GM20000 (cell line): ENCODE results near the gene CTBP1.

Experiments
- DNase-seq: peaks from one replicate; pipeline ENCODE4 v3.0.0; 2012; ENCODE audit warnings: low spot score
- TF ChIP-seq, protein P1 (sequence below): IDR thresholded peaks from 2 replicates; pipeline ENCODE4 v1.5.1; 2012; ENCODE audit warnings: mild to moderate bottlenecking, control low read depth; ENCODE audit errors: extremely low read depth, missing control alignments

Gene CTBP1

GRCh38 chr4:1226144-1226481 lies 22.8 kb downstream of the CTBP1 start:
- no peak for DNase-seq
- TF ChIP-seq, protein P1, sequence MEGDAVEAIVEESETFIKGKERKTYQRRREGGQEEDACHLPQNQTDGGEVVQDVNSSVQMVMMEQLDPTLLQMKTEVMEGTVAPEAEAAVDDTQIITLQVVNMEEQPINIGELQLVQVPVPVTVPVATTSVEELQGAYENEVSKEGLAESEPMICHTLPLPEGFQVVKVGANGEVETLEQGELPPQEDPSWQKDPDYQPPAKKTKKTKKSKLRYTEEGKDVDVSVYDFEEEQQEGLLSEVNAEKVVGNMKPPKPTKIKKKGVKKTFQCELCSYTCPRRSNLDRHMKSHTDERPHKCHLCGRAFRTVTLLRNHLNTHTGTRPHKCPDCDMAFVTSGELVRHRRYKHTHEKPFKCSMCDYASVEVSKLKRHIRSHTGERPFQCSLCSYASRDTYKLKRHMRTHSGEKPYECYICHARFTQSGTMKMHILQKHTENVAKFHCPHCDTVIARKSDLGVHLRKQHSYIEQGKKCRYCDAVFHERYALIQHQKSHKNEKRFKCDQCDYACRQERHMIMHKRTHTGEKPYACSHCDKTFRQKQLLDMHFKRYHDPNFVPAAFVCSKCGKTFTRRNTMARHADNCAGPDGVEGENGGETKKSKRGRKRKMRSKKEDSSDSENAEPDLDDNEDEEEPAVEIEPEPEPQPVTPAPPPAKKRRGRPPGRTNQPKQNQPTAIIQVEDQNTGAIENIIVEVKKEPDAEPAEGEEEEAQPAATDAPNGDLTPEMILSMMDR: no peak

DNA sequence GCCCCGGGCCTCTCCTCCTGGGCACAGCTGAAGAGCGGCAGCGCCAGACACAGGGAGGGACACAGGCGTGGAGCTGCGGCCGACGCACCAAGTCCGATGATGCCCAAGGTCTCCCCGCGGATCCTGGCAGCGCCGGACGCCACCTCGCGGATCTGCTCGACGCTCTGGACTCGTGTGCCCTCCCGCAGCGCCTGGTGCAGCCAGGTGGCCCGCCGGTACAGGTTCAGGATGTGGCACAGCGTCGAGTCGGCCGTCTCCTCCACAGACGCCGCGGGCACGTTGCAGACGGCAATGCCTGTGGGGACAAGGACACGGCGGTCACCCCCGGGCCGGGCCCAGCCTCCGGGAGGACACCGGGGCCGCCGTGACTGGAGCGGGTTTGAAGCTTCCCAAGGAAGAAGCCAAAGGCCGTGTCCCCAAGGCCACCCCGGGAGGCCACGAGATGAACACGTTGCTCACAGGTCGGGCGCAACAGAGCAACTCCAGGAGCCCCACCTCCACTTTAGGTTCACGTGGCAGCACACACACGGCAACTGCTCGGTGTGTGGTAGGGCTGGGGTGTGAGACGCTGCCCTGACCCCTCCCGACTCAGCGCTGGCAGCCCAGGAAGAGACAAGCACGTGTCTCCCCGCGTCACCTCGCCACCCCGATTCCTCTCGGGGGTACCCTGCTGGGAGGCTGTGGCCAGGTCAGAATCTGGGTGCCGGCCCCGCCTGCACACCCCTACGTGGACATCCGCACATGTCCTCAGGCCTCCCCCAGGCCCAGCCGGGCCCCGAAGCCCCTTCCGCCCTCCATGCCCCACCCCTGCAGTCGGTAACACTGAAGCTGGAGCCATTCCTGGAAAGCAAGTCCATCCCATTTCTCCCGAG lies 23.4 kb downstream of the CTBP1 start:
- DNase-seq: no peak
- TF ChIP-seq, protein P1: no peak

DNA sequence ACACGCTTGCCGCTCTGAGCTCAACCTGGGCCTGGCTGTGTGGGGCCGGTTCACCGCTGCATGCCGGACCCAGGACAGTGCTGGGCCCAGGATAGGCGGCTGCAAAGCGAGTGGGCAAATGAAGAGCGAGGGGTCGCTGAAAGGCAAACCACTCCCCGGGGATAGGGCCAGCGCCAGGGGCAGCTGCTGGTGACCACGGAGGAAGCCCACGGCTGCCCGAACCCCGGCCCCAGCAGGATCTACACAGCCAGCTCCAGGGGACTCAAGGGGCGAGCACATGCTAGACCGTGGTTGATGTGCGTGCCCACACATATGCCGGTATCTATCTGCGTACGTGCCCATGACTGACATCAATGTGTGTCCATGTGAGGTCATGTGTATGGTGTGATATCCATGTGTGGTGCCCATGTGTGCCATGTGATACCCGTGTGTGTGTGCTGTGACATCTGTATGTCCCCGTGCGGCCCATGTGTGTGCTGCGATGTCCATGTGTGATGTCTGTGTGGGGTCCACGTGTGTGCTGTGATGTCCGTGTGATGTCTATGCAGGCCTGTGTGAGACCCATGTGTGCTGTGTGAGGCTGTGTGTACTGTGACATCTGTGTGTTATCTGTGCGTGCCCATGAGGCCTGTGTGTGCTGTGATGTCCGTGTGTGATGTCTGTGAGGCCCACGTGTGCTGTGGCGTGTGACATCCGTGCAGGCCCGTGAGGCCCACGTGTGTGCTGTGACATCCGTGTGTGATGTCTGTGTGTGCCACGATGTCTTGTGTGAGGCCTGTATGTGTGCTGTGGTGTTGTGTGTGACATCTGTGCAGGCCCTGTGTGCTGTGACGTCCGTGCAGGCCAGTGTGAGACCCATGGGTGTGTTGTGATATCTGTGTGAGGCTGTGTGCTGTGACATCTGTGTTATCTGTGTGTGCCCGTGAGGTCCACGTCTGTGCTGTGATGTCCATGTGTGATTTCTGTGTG lies 24.8 kb downstream of the CTBP1 start:
- DNase-seq: no peak
- TF ChIP-seq, protein P1: no peak

DNA sequence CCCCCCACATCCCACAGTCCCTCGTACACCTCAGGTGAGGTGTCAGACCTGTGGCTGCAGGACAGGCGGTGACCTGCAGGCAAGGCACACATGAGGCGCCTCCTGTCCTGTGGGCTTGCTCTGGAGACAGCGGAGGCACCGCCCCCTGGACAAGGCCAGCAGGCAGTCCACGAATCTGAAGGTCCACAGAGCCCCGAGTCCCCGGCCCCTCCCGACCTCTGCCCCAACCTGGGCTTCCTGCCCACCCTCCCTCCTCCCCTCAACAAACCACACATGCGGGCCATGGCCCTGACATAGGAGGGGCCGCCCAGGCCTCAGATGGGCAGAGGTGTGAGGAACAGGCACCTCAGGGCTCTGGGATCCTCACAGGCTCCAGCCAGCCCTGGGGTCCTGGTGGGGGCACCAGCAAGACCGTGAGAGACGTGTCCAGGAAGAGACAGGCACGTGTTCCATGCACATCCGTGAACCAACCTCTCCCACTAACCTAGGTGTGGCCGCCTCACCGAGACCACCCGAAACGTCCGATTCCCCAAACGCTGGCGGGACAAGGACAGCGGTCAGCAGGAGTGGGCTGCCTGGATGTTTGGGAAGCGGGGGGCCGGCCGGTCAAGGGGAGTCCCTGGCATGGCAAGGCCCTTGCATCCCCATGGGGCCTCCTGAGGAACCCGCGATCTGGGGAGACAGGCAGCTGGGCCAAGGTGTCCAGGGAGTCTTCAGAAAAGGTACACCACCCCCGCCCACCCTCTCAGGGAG lies 25.8 kb downstream of the CTBP1 start:
- TF ChIP-seq, protein P1: no peak
- DNase-seq: no peak

- TF ChIP-seq, protein P1: no peak
- no peak for DNase-seq
Observed at GRCh38 chr4:1222036-1222789, 26.7 kb downstream of the CTBP1 start.

DNA sequence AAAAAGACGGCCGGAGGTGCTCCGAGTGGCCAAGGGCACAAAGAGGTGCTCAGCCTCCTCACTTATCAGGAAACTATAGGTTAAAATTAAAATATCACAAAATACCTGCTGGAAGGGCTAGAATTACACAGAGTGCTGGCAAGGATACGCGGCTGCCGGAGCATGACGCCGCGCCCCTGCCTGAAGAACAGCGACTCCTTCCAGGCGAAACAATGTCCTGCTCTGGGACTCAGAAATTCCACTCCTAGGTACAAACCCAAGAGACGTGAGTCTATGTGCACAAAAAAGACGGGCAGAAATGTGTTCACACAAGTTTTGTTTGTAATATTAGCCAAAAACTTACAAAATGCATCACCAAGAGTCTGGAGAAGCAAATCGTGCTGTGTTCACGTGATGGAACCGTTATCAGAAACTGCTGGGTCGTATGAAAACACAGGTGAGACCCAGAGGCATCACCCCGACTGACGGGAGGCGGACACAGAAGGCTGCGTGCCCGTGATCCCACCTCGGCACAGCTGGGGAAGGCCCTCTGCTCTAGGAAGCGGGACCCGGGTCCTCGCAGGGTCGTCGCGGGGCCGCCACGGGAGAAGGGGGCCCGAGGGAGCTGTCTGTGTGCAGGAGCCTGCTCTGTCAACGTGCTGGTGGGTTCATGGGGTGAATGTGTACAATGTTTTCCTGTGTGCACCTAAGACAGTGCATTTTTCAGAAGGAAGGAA lies 27.6 kb downstream of the CTBP1 start:
- TF ChIP-seq, protein P1: no peak
- DNase-seq: no peak
